Heart right ventricle (tissue), 16 donors: ENCODE measurements around the gene TRAPPC2B. TPM values are rescaled to one million over a fixed set of nuclear protein-coding genes. Genes with fewer than 3 reads are reported as not detected.
"Not testable (repeated sequence)": the region's sequence is repeated elsewhere in the genome, so short reads cannot be mapped to it uniquely, and the experiment has no call there.

Experiments
- ATAC-seq, 8 donors: fragments of 200-7000 bp; cut with Tn5 transposase; one replicate each; pipeline ENCODE4 v1.9.1; 2020; ENCODE audit warnings: mild to moderate bottlenecking in 8 of 8, moderate library complexity in 8 of 8, moderate number of reproducible peaks in 1 of 8
- DNase-seq, 2 donors: peaks; one replicate each; pipeline ENCODE4 v3.0.0-alpha.2; 2020
- H3K27ac ChIP-seq, 10 donors: fragments of 200-600 bp; sonication (generic) in 2 of 10; one replicate each; pipeline versions ENCODE4 v1.5.0 to v1.8.0; 2020 to 2022; ENCODE audit warnings: mild to moderate bottlenecking in 3 of 10
- H3K27me3 ChIP-seq, 7 donors: fragments of 200-600 bp; one replicate each; pipeline ENCODE4 v1.8.0; 2021 to 2022; ENCODE audit warnings: mild to moderate bottlenecking in 2 of 7
- H3K36me3 ChIP-seq, 9 donors: fragments of 200-600 bp; sonication (generic) in 1 of 9; one replicate each; pipeline versions ENCODE4 v1.5.0 to v1.8.0; 2020 to 2022; ENCODE audit warnings: mild to moderate bottlenecking in 2 of 9
- H3K4me1 ChIP-seq, 9 donors: fragments of 200-600 bp; sonication (generic) in 1 of 9; one replicate each; pipeline versions ENCODE4 v1.5.0 to v1.8.0; 2020 to 2022; ENCODE audit warnings: mild to moderate bottlenecking in 4 of 9
- H3K4me3 ChIP-seq, 10 donors: fragments of 200-600 bp; sonication (generic) in 2 of 10; one replicate each; pipeline versions ENCODE4 v1.5.0 to v1.8.0; 2020 to 2022; ENCODE audit warnings: mild to moderate bottlenecking in 7 of 10, moderate library complexity in 2 of 10
- H3K9me3 ChIP-seq, 11 donors: fragments of 200-600 bp in 10 of 11; sonication (generic) in 2 of 11; one replicate each; pipeline versions ENCODE4 v1.5.0 to v1.8.0; 2013 to 2022; ENCODE audit warnings: mild to moderate bottlenecking in 2 of 11, control low read depth in 1 of 11, moderate library complexity in 1 of 11
- WGBS, 2 donors: extraction: QIAGEN DNeasy Blood & Tissue Kit; methylation state at CpG; one replicate each; pipeline ENCODE4 v1.1.7; 2013; ENCODE audit warnings: inconsistent platforms in 1 of 2; 5-methylcytosine and 5-hydroxymethylcytosine counted together
- intact Hi-C, 10 donors: fragments of 100-400 bp; cut with DNase I; formaldehyde crosslinking; loops; one replicate each; pipeline versions ENCODE4 v1.11.1 to v1.14.2; 2022
- polyA plus RNA-seq, 2 donors: library from polyadenylated mRNA; stranded (reverse); fragments of 200-250 nt; gene quantifications; one replicate each; pipeline ENCODE4 v1.2.3, GENCODE V29; 2013
- total RNA-seq, 10 donors: library from RNA; stranded (reverse); fragmentation: NEBNext Ultra II Directional in 3 of 10; extraction: Animal tissue kit (Norgen Biotek cat#: 25700) in 3 of 10; gene quantifications; one replicate each; pipeline versions ENCODE4 v1.2.1 to v1.2.4, GENCODE V29; 2021 to 2023
- TF ChIP-seq, protein P1 (sequence below), 9 donors: fragments of 200-600 bp; sonication (generic) in 2 of 9; IDR thresholded peaks; one replicate each; pipeline versions ENCODE4 v1.5.0 to v1.8.0; 2021 to 2022; ENCODE audit warnings: antibody characterized with exemption in 9 of 9, mild to moderate bottlenecking in 5 of 9, moderate library complexity in 1 of 9
- donor health status: Arrhythmogenic right ventricular cardiomyopathy.
- donor health status: ischemic (EF 13 %, LVEDD 7.1; RV severe dilation, severe dysfunction).
- donor health status: healthy with polysubstance abuse.
- donor health status: DM: no; HTN: yes; CAD: no.
- donor health status: DM: no; HTN: no; CAD: no.
- donor health status: ischemic (EF 25% LVEDD 6.9; RV normal size, moderate dysfunction).
- donor health status: ischemic (EF 25% LVEDD 5.7; RV mildly dilated, moderate dysfunction).
- donor health status: healthy.
- donor health status: DM: yes; HTN: yes; CAD: no.
- donor health status: Ischemic cardiomyopathy.
- donor health status: ischemic (EF 35%, LVEDD 5.7; RV mildly dilated, moderate dysfunction).
- donor health status: nonischemic (EF 11% LVEDD 7.7; RV severe dilation, severe dysfunction).
- donor health status: DM: yes; HTN: yes; CAD: no.
- donor health status: PGD.
- donor health status: ischemic (EF 29% LVEDD 5.4; RV normal size, mild dysfunction).
- donor health status: nonischemic (EF 23%, LVEDD 6.1; RV moderate dilation, normal function).

Gene TRAPPC2B
- total and polyA plus RNA-seq, 12 donors, result 8.1 to 37.5 (median 12.3) TPM

DNA sequence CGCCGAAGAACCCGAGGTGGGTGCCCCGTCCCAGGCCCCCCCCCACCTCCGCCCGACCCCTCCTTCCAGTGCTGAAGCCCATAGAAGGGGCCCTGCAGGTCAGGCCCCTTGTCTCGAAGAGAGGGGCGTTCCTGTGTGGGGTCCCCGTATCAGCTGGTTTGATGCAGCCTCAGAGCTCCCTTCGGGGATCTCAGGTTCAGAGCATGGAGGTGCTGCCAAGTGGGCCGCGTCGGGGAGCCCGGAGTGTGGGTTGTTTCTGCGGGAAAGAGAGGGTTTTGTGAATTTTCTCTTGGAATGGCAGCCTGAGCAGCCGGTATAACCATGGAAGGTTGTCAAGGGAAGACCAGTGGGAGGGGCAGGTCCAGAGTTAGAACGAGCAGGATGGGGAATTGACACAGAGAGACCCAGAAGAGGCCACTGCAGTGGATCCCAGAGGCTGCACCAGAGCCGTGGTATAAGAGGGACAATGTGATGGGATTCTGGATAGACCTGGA lies 384 bp downstream of the TRAPPC2B start:
- H3K36me3 ChIP-seq, result peaks cover 0 to 29% (median 3%) of the 10 kb centered on the region in 9 donors
- peak overlapping the region; percentile 70 to 99 (median 96) for H3K27ac ChIP-seq
- TF ChIP-seq, protein P1, sequence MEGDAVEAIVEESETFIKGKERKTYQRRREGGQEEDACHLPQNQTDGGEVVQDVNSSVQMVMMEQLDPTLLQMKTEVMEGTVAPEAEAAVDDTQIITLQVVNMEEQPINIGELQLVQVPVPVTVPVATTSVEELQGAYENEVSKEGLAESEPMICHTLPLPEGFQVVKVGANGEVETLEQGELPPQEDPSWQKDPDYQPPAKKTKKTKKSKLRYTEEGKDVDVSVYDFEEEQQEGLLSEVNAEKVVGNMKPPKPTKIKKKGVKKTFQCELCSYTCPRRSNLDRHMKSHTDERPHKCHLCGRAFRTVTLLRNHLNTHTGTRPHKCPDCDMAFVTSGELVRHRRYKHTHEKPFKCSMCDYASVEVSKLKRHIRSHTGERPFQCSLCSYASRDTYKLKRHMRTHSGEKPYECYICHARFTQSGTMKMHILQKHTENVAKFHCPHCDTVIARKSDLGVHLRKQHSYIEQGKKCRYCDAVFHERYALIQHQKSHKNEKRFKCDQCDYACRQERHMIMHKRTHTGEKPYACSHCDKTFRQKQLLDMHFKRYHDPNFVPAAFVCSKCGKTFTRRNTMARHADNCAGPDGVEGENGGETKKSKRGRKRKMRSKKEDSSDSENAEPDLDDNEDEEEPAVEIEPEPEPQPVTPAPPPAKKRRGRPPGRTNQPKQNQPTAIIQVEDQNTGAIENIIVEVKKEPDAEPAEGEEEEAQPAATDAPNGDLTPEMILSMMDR (IDR thresholded peaks at IDR 0.05), result no peak
- H3K4me1 ChIP-seq, result peaks cover 4 to 51% (median 28%) of the 10 kb centered on the region in 9 donors
- no peak for DNase-seq
- WGBS, 2 donors, result 1% methylated on average over 12 to 18 of the region's 18 CpGs
- intact Hi-C loops, result loop anchor here in 5 of 10 donors (1.0 to 10.0 kb wide), 6 partner anchors 12 to 689 kb away; partner anchors contain the start of genes ZNF548 (in 4 of the 5), ZNF543 (in 2 of the 5), ZNF304 (in 1 of the 5) and ZNF460 (in 1 of the 5)
- ATAC-seq, result peak in 6 of 8 donors; percentile 0 to 21 (median 12)
- H3K4me3 ChIP-seq, result peak overlapping the region; percentile 67 to 94 (median 82)
- H3K9me3 ChIP-seq, result peaks cover 0 to 74% (median 0%) of the 10 kb centered on the region in 11 donors
- no peaks in the 10 kb centered on the region for H3K27me3 ChIP-seq

DNA sequence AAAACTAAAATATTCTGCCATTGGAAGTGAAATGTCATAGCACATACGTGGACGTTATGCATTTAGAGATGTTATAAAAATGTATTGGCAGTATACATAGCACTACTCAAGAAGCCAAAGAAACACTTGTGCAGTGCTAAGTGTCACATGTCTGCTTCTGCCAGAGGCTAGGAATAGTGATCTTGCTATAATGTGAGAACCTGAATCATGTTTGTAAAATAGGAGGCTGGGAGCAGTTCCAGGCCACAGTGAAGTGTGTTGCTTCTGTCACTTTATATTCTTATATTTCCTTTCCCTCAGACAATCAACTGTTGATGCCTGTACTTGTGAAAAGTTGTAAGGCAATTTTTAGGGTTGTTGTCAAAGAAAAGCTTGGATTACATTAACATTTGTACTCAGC lies 3.4 kb downstream of the TRAPPC2B start:
- peaks cover 4 to 41% (median 21%) of the 10 kb centered on the region in 9 donors for H3K4me1 ChIP-seq
- ATAC-seq (no peak), DNase-seq (no peak)
- 90 to 91% methylated on average over 2 of the region's 2 CpGs for WGBS, 2 donors
- TF ChIP-seq, protein P1 (IDR thresholded peaks at IDR 0.05), result no peak
- H3K36me3 ChIP-seq, result peaks cover 0 to 27% (median 0%) of the 10 kb centered on the region in 9 donors
- no peaks in the 10 kb centered on the region for H3K27me3 ChIP-seq
- intact Hi-C loops, result loop anchor here in 1 of 10 donors (10.0 kb wide), 1 partner anchor 692 kb away; the partner anchor contains the start of gene ZNF835
- H3K9me3 ChIP-seq, result peaks cover 0 to 44% (median 0%) of the 10 kb centered on the region in 11 donors
- H3K27ac ChIP-seq, result no peak overlapping the region
- no peak overlapping the region for H3K4me3 ChIP-seq

DNA sequence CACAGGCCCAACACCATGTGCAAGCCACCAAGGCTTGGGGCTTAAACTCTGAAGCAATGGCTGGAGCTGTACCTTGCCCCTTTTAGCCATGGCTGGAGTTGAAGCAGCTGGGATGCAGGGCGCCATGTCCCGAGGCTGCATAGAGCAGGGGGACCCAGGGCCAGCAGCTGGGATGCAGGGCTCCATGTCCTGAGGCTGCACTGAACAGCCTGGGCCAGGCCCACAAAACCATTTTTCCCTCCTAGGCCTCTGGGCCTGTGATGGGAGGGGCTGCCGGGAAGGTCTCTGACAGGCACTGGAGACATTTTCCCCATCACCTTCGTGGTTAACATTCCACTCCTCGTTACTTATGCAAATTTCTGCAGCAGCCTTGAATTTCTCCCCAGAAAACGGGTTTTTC lies 10.8 kb downstream of the TRAPPC2B start:
- intact Hi-C loops, result no loop called here
- peaks cover 4 to 83% (median 55%) of the 10 kb centered on the region in 9 donors for H3K36me3 ChIP-seq

DNA sequence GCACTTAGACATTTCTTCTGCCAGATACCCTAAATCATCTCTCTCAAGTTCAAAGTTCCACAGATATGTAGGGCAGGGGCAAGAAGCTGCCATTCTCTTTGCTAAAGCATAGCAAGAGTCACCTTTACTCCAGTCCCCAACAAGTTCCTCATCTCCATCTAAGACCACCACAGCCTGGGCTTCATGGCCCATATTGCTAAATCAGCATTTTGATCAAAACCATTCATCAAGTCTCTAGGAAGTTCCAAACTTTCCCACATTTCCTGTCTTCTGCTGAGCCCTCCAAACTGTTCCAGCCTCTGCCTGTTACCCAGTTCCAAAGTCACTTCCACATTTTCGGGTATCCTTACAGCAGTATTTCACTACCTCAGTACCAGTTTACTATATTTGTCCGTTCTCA lies 11.3 kb downstream of the TRAPPC2B start:
- ATAC-seq, intact Hi-C loops, H3K27ac ChIP-seq, H3K27me3 ChIP-seq, H3K4me1 ChIP-seq, H3K4me3 ChIP-seq, DNase-seq: not testable (repeated sequence)
- 97 to 100% methylated on average over 2 of the region's 2 CpGs for WGBS, 2 donors
- Histone ChIP-seq H3K36me3 (peaks cover 4 to 86% (median 55%) of the 10 kb centered on the region in 9 donors), H3K9me3 (peaks cover 0 to 58% (median 23%) of the 10 kb centered on the region in 11 donors)

More for the DNA sequence above, 10.8 kb downstream of the TRAPPC2B start:
- Histone ChIP-seq H3K4me1 (no peaks in the 10 kb centered on the region), H3K9me3 (peaks cover 0 to 53% (median 23%) of the 10 kb centered on the region in 11 donors), H3K27me3 (no peaks in the 10 kb centered on the region), H3K27ac (no peak overlapping the region), H3K4me3 (no peak overlapping the region)
- no peak for DNase-seq
- WGBS, 2 donors, result 96% methylated on average over 6 of the region's 6 CpGs
- no peak for ATAC-seq
- TF ChIP-seq, protein P1 (IDR thresholded peaks at IDR 0.05), result no peak

DNA sequence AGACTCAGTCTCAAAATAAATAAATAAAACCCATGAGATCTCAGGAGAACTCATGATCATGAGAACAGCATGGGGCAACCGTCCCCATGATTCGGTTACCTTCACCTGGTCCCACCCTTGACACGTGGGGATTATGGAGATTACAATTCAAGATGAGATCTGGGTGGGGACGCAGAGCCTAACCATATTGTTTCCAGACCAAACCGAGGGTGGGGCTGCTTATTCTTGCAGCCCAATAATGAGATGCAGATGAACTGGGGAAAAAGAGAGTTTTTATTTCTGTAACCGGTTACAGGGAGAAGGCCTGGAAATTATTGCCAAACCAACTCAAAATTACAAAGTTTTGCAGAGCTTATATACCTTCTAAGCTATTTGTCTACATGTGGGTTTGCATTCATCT lies 12.8 kb downstream of the TRAPPC2B start:
- 95 to 96% methylated on average over 6 of the region's 6 CpGs for WGBS, 2 donors
- peaks cover 4 to 83% (median 55%) of the 10 kb centered on the region in 9 donors for H3K36me3 ChIP-seq

More for the DNA sequence above, 12.8 kb downstream of the TRAPPC2B start:
- intact Hi-C loops, result no loop called here
- ATAC-seq (no peak), DNase-seq (no peak)
- Histone ChIP-seq H3K27ac (no peak overlapping the region), H3K4me1 (no peaks in the 10 kb centered on the region), H3K4me3 (no peak overlapping the region), H3K9me3 (peaks cover 0 to 73% (median 23%) of the 10 kb centered on the region in 11 donors), H3K27me3 (no peaks in the 10 kb centered on the region)
- TF ChIP-seq, protein P1 (IDR thresholded peaks at IDR 0.05), result no peak
